ENCODE results near the gene SELE.
A peak's percentile ranks its signal among the peaks of the same experiment; 100 is the strongest.
"Not testable (repeated sequence)": the region's sequence is repeated elsewhere in the genome, so short reads cannot be mapped to it uniquely, and the experiment has no call there.

The SELE gene

GRCh38 chr1:169723763-169724162, 10.1 kb downstream of the SELE start:
- no peak for DNase-seq (ENCODE audit: low spot score)

- no peak for DNase-seq (ENCODE audit: low spot score)
These were observed 11.1 kb downstream of the SELE start for GRCh38 chr1:169722779-169723178.

GRCh38 chr1:169715100-169715499, 18.8 kb downstream of the SELE start:
- DNase-seq (ENCODE audit: low spot score): not testable (repeated sequence)

- not testable (repeated sequence) for DNase-seq (ENCODE audit: low spot score)
These were observed 20.8 kb downstream of the SELE start for GRCh38 chr1:169713090-169713489.

- no peak for DNase-seq (ENCODE audit: low spot score)
These were observed 21.6 kb downstream of the SELE start for GRCh38 chr1:169712309-169712631.

- DNase-seq (ENCODE audit: low spot score): peak; percentile 51
These were observed 22.2 kb downstream of the SELE start, which contains the start of gene SELL for GRCh38 chr1:169711469-169712308. SELL (minus strand) TSS chr1:169711620; CDS start chr1:169711498, 122 bp downstream.

GRCh38 chr1:169708647-169709046, 25.2 kb downstream of the SELE start:
- DNase-seq (ENCODE audit: low spot score): no peak

- no peak for DNase-seq (ENCODE audit: low spot score)
These were observed 25.8 kb downstream of the SELE start for GRCh38 chr1:169707912-169708604.

GRCh38 chr1:169704797-169705196, 29.1 kb downstream of the SELE start:
- no peak for DNase-seq (ENCODE audit: low spot score)

GRCh38 chr1:169701261-169702005, 32.4 kb downstream of the SELE start:
- no peak for DNase-seq (ENCODE audit: low spot score)

- DNase-seq (ENCODE audit: low spot score): no peak
These were observed 34.2 kb downstream of the SELE start for GRCh38 chr1:169699707-169700106.

- DNase-seq (ENCODE audit: low spot score): no peak
These were observed 34.9 kb downstream of the SELE start for GRCh38 chr1:169698976-169699375.

GRCh38 chr1:169697755-169698154, 36.1 kb downstream of the SELE start:
- DNase-seq (ENCODE audit: low spot score): no peak

- no peak for DNase-seq (ENCODE audit: low spot score)
These were observed 37.4 kb downstream of the SELE start for GRCh38 chr1:169696273-169697100.

- no peak for DNase-seq (ENCODE audit: low spot score)
These were observed 39.4 kb downstream of the SELE start for GRCh38 chr1:169694304-169695075.

GRCh38 chr1:169692756-169693460, 41.0 kb downstream of the SELE start:
- no peak for DNase-seq (ENCODE audit: low spot score)

GRCh38 chr1:169690489-169690888, 43.4 kb downstream of the SELE start:
- DNase-seq (ENCODE audit: low spot score): no peak

- DNase-seq (ENCODE audit: low spot score): no peak
These were observed 44.5 kb downstream of the SELE start for GRCh38 chr1:169689395-169689794.

GRCh38 chr1:169688377-169688776, 45.5 kb downstream of the SELE start:
- DNase-seq (ENCODE audit: low spot score): not testable (repeated sequence)

GRCh38 chr1:169683661-169684060, 50.2 kb downstream of the SELE start:
- DNase-seq (ENCODE audit: low spot score): no peak

Data from ecto neural progenitor cell (in vitro differentiated cells).